PC-9 (cell line): ENCODE results near the gene CROCC. TPM values are rescaled to one million over a fixed set of nuclear protein-coding genes. Genes with fewer than 3 reads are reported as not detected.
"Not testable (repeated sequence)": the region's sequence is repeated elsewhere in the genome, so short reads cannot be mapped to it uniquely, and the experiment has no call there.

ENCODE experiments used
- BruUV-seq: library from RNA; stranded (reverse); fragments of 400-500 nt; replicated peaks from 2 replicates; lab custom pipeline; 2021; lab: Mats Ljungman, UMichigan
- CTCF ChIA-PET: fragments of 300-600 bp; sonication (Branson Sonifier 250); formaldehyde crosslinking; loops from one replicate; lab custom pipeline; 2022; ENCODE audit warnings: antibody characterized with exemption; lab: Charles Lee
- POLR2A ChIA-PET: fragments of 300-600 bp; sonication (Branson Sonifier 250); formaldehyde crosslinking; loops from one replicate; lab custom pipeline; 2022; ENCODE audit warnings: antibody characterized with exemption; ENCODE audit not compliant: unreplicated experiment; lab: Charles Lee
- DNase-seq, 2 experiments: peaks; one replicate each; pipeline versions ENCODE4 v3.0.0 to v3.0.0-alpha.2; 2015 to 2022; ENCODE audit warnings: mixed read lengths in 1 of 2
- H2AFZ ChIP-seq: fragments of 200-600 bp; sonication (generic); 2 replicates; pipeline ENCODE4 v1.8.1; 2017; ENCODE audit warnings: antibody characterized with exemption
- H3F3A ChIP-seq: fragments of 200-600 bp; sonication (generic); 2 replicates; pipeline ENCODE4 v1.8.1; 2017; ENCODE audit warnings: antibody characterized with exemption, mild to moderate bottlenecking, low read depth; ENCODE audit not compliant: insufficient read depth
- H3K27ac ChIP-seq: fragments of 200-600 bp; sonication (generic); 2 replicates; pipeline ENCODE4 v1.6.1; 2016; ENCODE audit warnings: mixed run types
- H3K27me3 ChIP-seq: fragments of 200-600 bp; sonication (generic); 2 replicates; pipeline ENCODE4 v1.6.1; 2016; ENCODE audit warnings: low read depth, mixed run types; ENCODE audit not compliant: insufficient read depth
- H3K36me3 ChIP-seq: fragments of 200-600 bp; sonication (generic); 2 replicates; pipeline ENCODE4 v1.6.1; 2016; ENCODE audit warnings: low read depth, mixed run types
- H3K4me1 ChIP-seq: fragments of 200-600 bp; sonication (generic); replicated peaks from 2 replicates; pipeline ENCODE4 v1.6.1; 2016; ENCODE audit warnings: mixed run types; ENCODE audit not compliant: insufficient read depth
- H3K4me2 ChIP-seq: fragments of 200-600 bp; sonication (generic); 2 replicates; pipeline ENCODE4 v1.6.1; 2017; ENCODE audit warnings: mixed run types
- H3K4me3 ChIP-seq: fragments of 200-600 bp; sonication (generic); 2 replicates; pipeline ENCODE4 v1.6.1; 2016; ENCODE audit warnings: mixed run types
- H3K79me2 ChIP-seq: fragments of 200-600 bp; sonication (generic); 2 replicates; pipeline ENCODE4 v1.6.1; 2017; ENCODE audit warnings: low read depth, mixed run types
- H3K9me2 ChIP-seq: fragments of 200-600 bp; sonication (generic); 2 replicates; pipeline ENCODE4 v1.8.1; 2017; ENCODE audit warnings: mild to moderate bottlenecking; ENCODE audit not compliant: insufficient read depth
- H3K9me3 ChIP-seq: fragments of 200-600 bp; sonication (generic); 2 replicates; pipeline ENCODE4 v1.8.1; 2016; ENCODE audit warnings: low read depth; ENCODE audit not compliant: insufficient read depth
- H4K20me1 ChIP-seq: fragments of 200-600 bp; sonication (generic); 2 replicates; pipeline ENCODE4 v1.8.1; 2017; ENCODE audit not compliant: insufficient read depth
- EZH2 ChIP-seq: fragments of 200-600 bp; sonication (generic); IDR thresholded peaks from 2 replicates; pipeline ENCODE4 v1.8.0; 2017; ENCODE audit warnings: antibody characterized with exemption, low read depth
- intact Hi-C: fragments of 100-400 bp; cut with micrococcal nuclease; formaldehyde crosslinking; loops from one replicate; pipeline ENCODE4 v1.10.0; 2022; ENCODE audit not compliant: unreplicated experiment
- total RNA-seq: library from RNA; stranded (reverse); gene quantifications from 2 replicates; pipeline ENCODE4 v1.2.3, GENCODE V29; 2021
- TF ChIP-seq, protein P1 (sequence below): fragments of 200-600 bp; sonication (generic); conservative IDR thresholded peaks from 2 replicates; pipeline ENCODE4 v1.6.1; 2017; ENCODE audit warnings: mixed run types, antibody characterized with exemption, mild to moderate bottlenecking, moderate library complexity

The CROCC gene
- total RNA-seq, 1 experiment from 2014 or later = 18.9 TPM

DNA sequence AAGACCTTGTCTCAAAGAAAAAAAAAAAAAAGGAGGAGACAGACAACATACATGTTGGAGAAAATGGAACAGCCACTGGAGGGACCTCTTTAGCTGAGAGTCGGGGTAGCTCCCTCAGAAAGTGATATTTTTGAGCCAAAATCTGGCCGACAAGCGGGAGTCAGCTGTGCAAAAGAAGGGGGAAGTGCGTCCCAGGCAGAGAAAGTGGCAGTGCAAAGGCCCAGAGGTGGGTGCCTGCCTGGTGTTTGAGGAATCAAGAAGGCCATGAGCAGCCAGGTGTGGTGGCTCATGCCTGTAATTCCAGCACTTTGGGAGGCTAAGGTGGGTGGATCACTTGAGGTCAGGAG is 6.1 kb upstream of the CROCC start:
- no peak for DNase-seq
- ChIA-PET CTCF (interaction anchor here (0.7 kb wide), 1 partner anchor 64 kb away, joined by 4 read pairs; no protein-coding TSS in a partner anchor), POLR2A (no interaction called here)
- TF ChIP-seq, protein P1, sequence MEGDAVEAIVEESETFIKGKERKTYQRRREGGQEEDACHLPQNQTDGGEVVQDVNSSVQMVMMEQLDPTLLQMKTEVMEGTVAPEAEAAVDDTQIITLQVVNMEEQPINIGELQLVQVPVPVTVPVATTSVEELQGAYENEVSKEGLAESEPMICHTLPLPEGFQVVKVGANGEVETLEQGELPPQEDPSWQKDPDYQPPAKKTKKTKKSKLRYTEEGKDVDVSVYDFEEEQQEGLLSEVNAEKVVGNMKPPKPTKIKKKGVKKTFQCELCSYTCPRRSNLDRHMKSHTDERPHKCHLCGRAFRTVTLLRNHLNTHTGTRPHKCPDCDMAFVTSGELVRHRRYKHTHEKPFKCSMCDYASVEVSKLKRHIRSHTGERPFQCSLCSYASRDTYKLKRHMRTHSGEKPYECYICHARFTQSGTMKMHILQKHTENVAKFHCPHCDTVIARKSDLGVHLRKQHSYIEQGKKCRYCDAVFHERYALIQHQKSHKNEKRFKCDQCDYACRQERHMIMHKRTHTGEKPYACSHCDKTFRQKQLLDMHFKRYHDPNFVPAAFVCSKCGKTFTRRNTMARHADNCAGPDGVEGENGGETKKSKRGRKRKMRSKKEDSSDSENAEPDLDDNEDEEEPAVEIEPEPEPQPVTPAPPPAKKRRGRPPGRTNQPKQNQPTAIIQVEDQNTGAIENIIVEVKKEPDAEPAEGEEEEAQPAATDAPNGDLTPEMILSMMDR = no peak
- TF ChIP-seq EZH2 = no peak
- Histone ChIP-seq H3K79me2 (no peaks in the 10 kb centered on the region), H3K27me3 (no peaks in the 10 kb centered on the region), H3F3A (no peaks in the 10 kb centered on the region), H3K4me1 (no peaks in the 10 kb centered on the region), H3K36me3 (no peaks in the 10 kb centered on the region), H4K20me1 (no peaks in the 10 kb centered on the region), H3K9me3 (no peaks in the 10 kb centered on the region), H3K4me2 (no peak overlapping the region), H2AFZ (no peak overlapping the region), H3K9me2 (no peaks in the 10 kb centered on the region), H3K27ac (no peak overlapping the region), H3K4me3 (no peak overlapping the region)
- intact Hi-C loops = no loop called here
- BruUV-seq = no TSS peak

DNA sequence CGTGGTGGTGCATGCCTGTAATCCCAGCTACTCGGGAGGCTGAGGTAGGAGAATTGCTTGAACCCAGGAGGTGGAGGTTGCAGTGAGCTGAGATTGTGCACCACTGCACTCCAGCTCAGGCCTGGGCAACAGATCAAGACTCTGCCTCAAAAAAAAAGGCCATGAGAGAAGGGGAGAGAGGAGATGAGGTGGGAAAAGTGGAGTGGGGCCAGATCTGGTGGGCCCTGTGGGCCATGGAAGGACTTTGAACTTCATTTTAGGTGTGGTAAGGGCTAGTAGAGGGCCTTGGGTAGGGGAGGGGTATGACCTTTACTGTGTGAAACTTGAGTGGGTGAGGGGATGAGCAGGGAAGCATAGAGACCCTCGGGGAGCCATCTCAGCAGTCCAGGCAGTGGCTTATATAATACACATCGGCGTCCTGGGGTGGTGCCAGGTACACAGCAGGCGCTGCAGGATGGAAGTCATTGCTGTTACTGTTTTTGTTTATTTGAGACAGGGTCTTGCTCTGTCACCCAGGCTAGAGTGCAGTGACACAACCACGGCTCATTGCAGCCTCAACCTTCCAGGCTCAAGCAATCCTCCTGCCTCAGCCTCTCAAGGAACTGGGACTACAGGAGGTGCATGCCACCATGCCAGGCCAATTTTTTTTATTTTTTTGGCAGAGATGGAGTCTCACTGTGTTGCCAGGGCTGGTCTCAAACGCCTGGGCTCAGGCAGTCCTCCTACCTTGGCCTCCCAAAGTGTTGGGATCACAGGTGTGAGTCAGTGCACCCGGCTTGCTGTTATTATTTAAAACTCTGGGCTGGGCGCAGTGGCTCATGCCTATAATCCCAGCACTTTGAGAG is 5.5 kb upstream of the CROCC start:
- H3K9me3 ChIP-seq, H3K79me2 ChIP-seq, DNase-seq, H4K20me1 ChIP-seq, H3F3A ChIP-seq, H3K27ac ChIP-seq, H3K9me2 ChIP-seq, H3K4me1 ChIP-seq, CTCF ChIA-PET, intact Hi-C loops, BruUV-seq, H3K27me3 ChIP-seq, H3K4me3 ChIP-seq, H2AFZ ChIP-seq, H3K36me3 ChIP-seq, POLR2A ChIA-PET, H3K4me2 ChIP-seq: not testable (repeated sequence)

DNA sequence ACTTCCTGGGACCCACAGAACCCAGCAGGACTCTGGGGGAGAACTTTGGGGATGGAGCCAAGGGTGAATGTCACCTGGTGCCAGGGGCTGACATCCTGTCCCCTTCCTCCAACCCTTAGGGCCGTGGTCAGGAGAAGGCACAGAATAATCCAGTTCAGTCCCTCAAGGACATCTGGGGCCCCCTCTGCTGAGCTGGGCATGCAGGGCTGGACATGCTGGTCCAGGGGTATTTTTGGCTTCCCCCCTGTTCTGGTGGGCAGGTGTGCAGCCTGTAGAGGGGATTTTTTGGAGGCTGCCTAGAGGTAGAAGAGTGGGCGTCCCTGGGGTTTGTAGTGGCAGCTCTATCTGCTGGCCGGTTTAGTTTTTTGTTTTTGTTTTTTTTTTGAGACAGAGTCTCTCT is 3.4 kb upstream of the CROCC start:
- CTCF ChIA-PET = interaction anchor here (0.6 kb wide), 1 partner anchor 138 kb away, joined by 3 read pairs; no protein-coding TSS in a partner anchor
- Histone ChIP-seq H3K9me2 (no peaks in the 10 kb centered on the region), H3K9me3 (no peaks in the 10 kb centered on the region), H3K27me3 (no peaks in the 10 kb centered on the region), H4K20me1 (no peaks in the 10 kb centered on the region), H3K27ac (no peak overlapping the region), H2AFZ (no peak overlapping the region), H3K4me1 (no peaks in the 10 kb centered on the region), H3K36me3 (no peaks in the 10 kb centered on the region), H3K4me3 (no peak overlapping the region), H3K79me2 (no peaks in the 10 kb centered on the region), H3K4me2 (no peak overlapping the region), H3F3A (no peaks in the 10 kb centered on the region)
- no peak for DNase-seq
- intact Hi-C loops = no loop called here
- no peak for TF ChIP-seq EZH2
- no TSS peak for BruUV-seq
- POLR2A ChIA-PET = interaction anchor here (0.6 kb wide), 1 partner anchor 42 kb away, joined by 3 read pairs; no protein-coding TSS in a partner anchor

DNA sequence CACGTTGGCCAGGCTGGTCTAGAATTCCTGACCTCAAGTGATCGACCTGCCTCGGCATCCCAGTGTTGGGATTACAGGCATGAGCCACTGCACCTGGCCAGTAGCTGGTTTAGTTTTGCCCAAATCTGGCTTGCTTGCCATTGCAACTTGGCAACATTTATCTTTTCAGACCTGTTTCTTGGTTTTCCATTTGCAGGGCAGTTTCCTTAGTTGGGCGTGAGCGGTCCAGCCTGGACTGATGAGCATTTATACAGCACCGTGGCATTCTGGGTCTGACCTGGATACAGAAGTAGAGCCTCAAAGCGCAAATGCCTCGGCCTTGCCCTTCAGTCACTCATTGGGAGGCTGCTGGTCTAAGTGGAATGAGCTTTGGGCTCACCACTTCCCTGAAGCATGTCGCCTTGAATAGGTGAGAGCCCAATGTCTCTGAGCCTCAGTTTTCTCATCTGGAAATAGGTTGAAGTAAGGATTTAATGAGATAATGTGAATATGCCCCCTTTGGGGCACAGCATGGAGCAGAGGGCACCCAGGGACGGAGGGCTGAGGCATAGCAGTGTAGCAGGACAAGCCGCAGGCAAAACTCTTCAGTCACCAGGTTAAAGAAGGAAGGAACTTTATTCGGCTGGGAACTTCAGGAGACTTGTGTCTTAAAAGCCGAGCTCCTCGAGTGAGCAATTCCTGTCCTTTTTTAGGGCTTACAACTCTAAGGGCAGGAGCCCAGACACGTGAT is 2.6 kb upstream of the CROCC start:
- POLR2A ChIA-PET, H3K9me3 ChIP-seq, H3K27me3 ChIP-seq, H4K20me1 ChIP-seq, H3K4me2 ChIP-seq, H3K79me2 ChIP-seq, H3K27ac ChIP-seq, H3K9me2 ChIP-seq, H3F3A ChIP-seq, H3K4me3 ChIP-seq, H3K36me3 ChIP-seq, H3K4me1 ChIP-seq, DNase-seq, intact Hi-C loops, H2AFZ ChIP-seq, BruUV-seq: not testable (repeated sequence)
- CTCF ChIA-PET = interaction anchor here (0.6 kb wide), 1 partner anchor 137 kb away, joined by 3 read pairs; no protein-coding TSS in a partner anchor
